ENCODE results near the gene HELZ2.
"Not testable (repeated sequence)": the region's sequence is repeated elsewhere in the genome, so short reads cannot be mapped to it uniquely, and the experiment has no call there.

The HELZ2 gene

DNA sequence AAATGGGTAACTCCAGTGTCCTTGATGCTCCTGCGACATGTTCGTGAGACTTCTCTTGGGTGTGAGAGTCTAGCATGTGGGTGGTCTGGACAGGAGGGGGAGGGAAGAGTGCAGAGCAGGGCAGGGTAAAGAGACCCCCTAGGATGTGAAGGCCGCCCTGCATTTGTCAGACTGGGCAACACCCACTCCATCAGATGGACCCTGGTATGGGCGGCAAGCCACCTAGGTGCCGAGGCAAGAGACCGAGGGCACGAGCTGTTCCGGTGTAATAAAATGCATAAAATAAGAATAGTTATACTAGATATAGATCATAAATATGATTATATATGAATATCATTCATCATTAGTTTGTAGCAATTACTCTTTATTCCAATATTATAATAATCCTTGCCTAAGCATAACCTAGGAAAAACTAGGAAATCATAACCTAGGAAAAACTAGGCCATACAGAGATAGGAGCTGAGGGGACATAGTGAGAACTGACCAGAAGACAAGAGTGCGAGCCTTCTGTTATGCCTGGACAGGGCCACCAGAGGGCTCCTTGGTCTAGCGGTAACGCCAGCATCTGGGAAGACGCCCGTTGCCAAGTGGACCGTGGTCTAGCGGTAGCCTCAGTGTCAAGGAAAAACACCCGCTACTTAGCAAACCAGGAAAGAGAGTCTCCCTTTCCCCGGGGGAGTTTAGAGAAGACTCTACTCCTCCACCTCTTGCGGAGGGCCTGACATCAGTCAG is 40.0 kb upstream of the HELZ2 start:
- H3K9me2 ChIP-seq (replicated peaks; ENCODE audit: control insufficient read depth, low read length); H4K20me1 ChIP-seq (ENCODE audit: control insufficient read depth, insufficient read depth, low read depth, low read length); H3K27ac ChIP-seq (ENCODE audit: low read depth, low read length); H3F3A ChIP-seq (ENCODE audit: control insufficient read depth, insufficient read depth); H3K4me3 ChIP-seq (ENCODE audit: low read length); H3K4me2 ChIP-seq (ENCODE audit: low read length); H3K4me1 ChIP-seq (ENCODE audit: control insufficient read depth, low read length); H3K27me3 ChIP-seq (ENCODE audit: control insufficient read depth, low read length); H3K9me3 ChIP-seq (ENCODE audit: control insufficient read depth, insufficient read depth, low read length): not testable (repeated sequence)
- peaks cover 34% of the 10 kb centered on the region for H3K79me2 ChIP-seq (ENCODE audit: control insufficient read depth, low read length)
- peaks cover 33% of the 10 kb centered on the region for H3K36me3 ChIP-seq (ENCODE audit: control insufficient read depth, low read length)
- TF ChIP-seq CTCF (IDR thresholded peaks at IDR 0.05; ENCODE audit: low read depth, low read length, poor library complexity, severe bottlenecking) = peak; percentile 17

DNA sequence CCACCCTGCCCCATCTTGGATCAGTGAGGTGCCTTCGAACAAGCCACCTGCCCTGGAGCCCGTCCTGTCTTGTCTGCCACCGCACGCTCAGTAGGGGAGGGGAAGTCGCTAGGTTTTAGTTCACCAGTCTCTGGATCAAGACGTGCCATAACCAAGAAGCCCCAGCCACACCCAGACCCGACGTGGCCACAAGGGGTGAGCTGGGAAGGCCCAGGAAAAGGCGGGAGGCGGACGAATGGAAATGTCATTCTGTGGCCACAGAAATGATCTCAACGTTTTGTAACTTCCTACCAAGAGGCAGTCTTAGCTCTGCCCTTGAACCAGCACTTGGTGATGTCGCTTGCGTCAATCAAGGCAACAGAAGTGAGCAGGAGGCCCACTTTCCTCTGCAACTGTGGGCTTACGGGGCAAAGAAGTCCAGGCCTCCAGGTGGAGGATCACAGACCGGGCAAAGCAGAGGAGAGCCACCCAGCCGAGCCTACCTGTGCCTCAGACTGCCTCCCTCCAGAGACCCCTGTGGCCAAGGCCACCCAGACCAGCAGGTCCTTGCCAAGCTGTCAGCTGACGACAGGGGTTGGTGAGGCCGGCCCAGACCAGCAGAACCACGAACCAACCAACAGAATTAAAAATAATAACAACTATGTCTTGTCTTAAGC is 38.4 kb upstream of the HELZ2 start:
- Histone ChIP-seq H3K4me2 (ENCODE audit: low read length) (no peak overlapping the region), H3K27ac (ENCODE audit: low read depth, low read length) (no peak overlapping the region), H4K20me1 (ENCODE audit: control insufficient read depth, insufficient read depth, low read depth, low read length) (no peaks in the 10 kb centered on the region)

DNA sequence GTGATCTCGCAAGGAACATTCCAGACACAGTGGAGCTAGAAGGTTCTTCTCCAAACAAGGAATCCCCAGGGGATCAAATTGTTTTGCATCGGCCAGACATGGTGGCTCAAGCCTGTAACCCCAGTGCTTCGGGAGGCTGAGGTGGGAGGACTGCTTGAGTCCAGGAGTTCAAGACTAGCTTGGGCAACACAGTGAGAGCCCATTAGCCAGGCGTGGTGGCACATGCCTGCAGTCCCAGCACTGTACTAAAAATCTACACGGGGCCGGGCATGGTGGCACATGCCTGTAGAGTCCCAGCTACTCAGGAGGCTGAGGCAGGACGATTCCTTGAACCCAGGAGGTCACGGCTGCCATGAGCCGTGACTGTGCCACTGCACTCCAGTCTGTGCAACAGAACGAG is 37.6 kb upstream of the HELZ2 start:
- H3K4me2 ChIP-seq (ENCODE audit: low read length) = no peak overlapping the region
- no peaks in the 10 kb centered on the region for H3K4me1 ChIP-seq (ENCODE audit: control insufficient read depth, low read length)
- no peaks in the 10 kb centered on the region for H3K27me3 ChIP-seq (ENCODE audit: control insufficient read depth, low read length)
- no peak overlapping the region for H3K27ac ChIP-seq (ENCODE audit: low read depth, low read length)
- H3K9me3 ChIP-seq (ENCODE audit: control insufficient read depth, insufficient read depth, low read length) = no peaks in the 10 kb centered on the region
- H3K4me3 ChIP-seq (ENCODE audit: low read length) = no peak overlapping the region
- H3K79me2 ChIP-seq (ENCODE audit: control insufficient read depth, low read length) = peaks cover 27% of the 10 kb centered on the region
- no peaks in the 10 kb centered on the region for H3K9me2 ChIP-seq (replicated peaks; ENCODE audit: control insufficient read depth, low read length)
- H3K36me3 ChIP-seq (ENCODE audit: control insufficient read depth, low read length) = peaks cover 10% of the 10 kb centered on the region
- no peak for TF ChIP-seq CTCF (IDR thresholded peaks at IDR 0.05; ENCODE audit: low read depth, low read length, poor library complexity, severe bottlenecking)
- no peak for TF ChIP-seq EZH2phosphoT487 (IDR thresholded peaks at IDR 0.05; ENCODE audit: borderline replicate concordance, low read length)
- no peaks in the 10 kb centered on the region for H4K20me1 ChIP-seq (ENCODE audit: control insufficient read depth, insufficient read depth, low read depth, low read length)
- no peaks in the 10 kb centered on the region for H3F3A ChIP-seq (ENCODE audit: control insufficient read depth, insufficient read depth)

More for the DNA sequence above, 38.4 kb upstream of the HELZ2 start:
- Histone ChIP-seq H3K36me3 (ENCODE audit: control insufficient read depth, low read length) (peaks cover 18% of the 10 kb centered on the region), H3K79me2 (ENCODE audit: control insufficient read depth, low read length) (peaks cover 24% of the 10 kb centered on the region), H3K4me3 (ENCODE audit: low read length) (no peak overlapping the region), H3K4me1 (ENCODE audit: control insufficient read depth, low read length) (no peaks in the 10 kb centered on the region), H3F3A (ENCODE audit: control insufficient read depth, insufficient read depth) (no peaks in the 10 kb centered on the region), H3K9me2 (replicated peaks; ENCODE audit: control insufficient read depth, low read length) (no peaks in the 10 kb centered on the region), H3K27me3 (ENCODE audit: control insufficient read depth, low read length) (no peaks in the 10 kb centered on the region), H3K9me3 (ENCODE audit: control insufficient read depth, insufficient read depth, low read length) (no peaks in the 10 kb centered on the region)
- TF ChIP-seq EZH2phosphoT487 (IDR thresholded peaks at IDR 0.05; ENCODE audit: borderline replicate concordance, low read length) = no peak
- no peak for TF ChIP-seq CTCF (IDR thresholded peaks at IDR 0.05; ENCODE audit: low read depth, low read length, poor library complexity, severe bottlenecking)

Data from DOHH2 (cell line).